Heart left ventricle (tissue), 16 donors: ENCODE results near the gene SHISA5. TPM values are rescaled to one million over a fixed set of nuclear protein-coding genes. Genes with fewer than 3 reads are reported as not detected.

ENCODE experiments used
- ATAC-seq, 4 donors: fragments of 200-7000 bp; cut with Tn5 transposase; one replicate each; pipeline ENCODE4 v1.9.1; 2020 to 2022; ENCODE audit warnings: moderate library complexity in 4 of 4, mild to moderate bottlenecking in 3 of 4, moderate number of reproducible peaks in 1 of 4
- DNase-seq, 5 donors: peaks; one replicate each; pipeline ENCODE4 v3.0.0-alpha.2; 2020
- H3K27ac ChIP-seq, 12 donors: fragments of 200-600 bp; sonication (generic) in 4 of 12; one replicate each; pipeline versions ENCODE4 v1.5.0 to v1.8.0; 2016 to 2022; ENCODE audit warnings: mild to moderate bottlenecking in 2 of 12
- H3K27me3 ChIP-seq, 9 donors: fragments of 200-600 bp; sonication (generic) in 2 of 9; one replicate each; pipeline versions ENCODE4 v1.5.1 to v1.8.0; 2016 to 2022; ENCODE audit warnings: mild to moderate bottlenecking in 3 of 9
- H3K36me3 ChIP-seq, 9 donors: fragments of 200-600 bp; sonication (generic) in 2 of 9; one replicate each; pipeline versions ENCODE4 v1.5.0 to v1.8.0; 2018 to 2022; ENCODE audit warnings: mild to moderate bottlenecking in 2 of 9
- H3K4me1 ChIP-seq, 12 donors: fragments of 200-600 bp; sonication (generic) in 4 of 12; one replicate each; pipeline versions ENCODE4 v1.5.0 to v1.8.0; 2016 to 2022; ENCODE audit warnings: mild to moderate bottlenecking in 3 of 12
- H3K4me3 ChIP-seq, 12 donors: fragments of 200-600 bp; sonication (generic) in 4 of 12; one replicate each; pipeline versions ENCODE4 v1.5.0 to v1.8.0; 2017 to 2022; ENCODE audit warnings: mild to moderate bottlenecking in 9 of 12, moderate library complexity in 4 of 12
- H3K9me3 ChIP-seq, 12 donors: fragments of 200-600 bp; sonication (generic) in 4 of 12; one replicate each; pipeline versions ENCODE4 v1.5.0 to v1.8.0; 2016 to 2022; ENCODE audit warnings: mild to moderate bottlenecking in 1 of 12
- POLR2A ChIP-seq, 2 donors: fragments of 450-650 bp; IDR thresholded peaks; one replicate each; pipeline ENCODE4 v1.6.1; 2017; ENCODE audit warnings: antibody characterized with exemption in 2 of 2, mild to moderate bottlenecking in 2 of 2, moderate library complexity in 2 of 2
- WGBS, 4 donors: extraction: QIAGEN DNeasy Blood & Tissue Kit in 2 of 4; methylation state at CpG; one replicate each; pipeline versions ENCODE4 v1.1.5 to v1.1.7; 2013 to 2018; 5-methylcytosine and 5-hydroxymethylcytosine counted together
- intact Hi-C, 10 donors: fragments of 100-400 bp; cut with DNase I; formaldehyde crosslinking; loops; one replicate each; pipeline versions ENCODE4 v1.11.1 to v1.14.2; 2022
- polyA plus RNA-seq, 2 donors: library from polyadenylated mRNA; stranded (reverse); fragments of 200-250 nt; gene quantifications; one replicate each; pipeline ENCODE4 v1.2.3, GENCODE V29; 2013
- total RNA-seq, 9 donors: library from RNA; depleted of rRNA in 2 of 9; stranded (reverse); fragments of >200 nt in 2 of 9; fragmentation: NEBNext Ultra II Directional in 3 of 9; extraction: Animal tissue kit (Norgen Biotek cat#: 25700) in 3 of 9; gene quantifications; one replicate each; pipeline versions ENCODE4 v1.1.0 to v1.2.4, GENCODE V29; 2016 to 2023
- TF ChIP-seq, protein P1 (sequence below), 12 donors: fragments of 200-600 bp; sonication (generic) in 4 of 12; IDR thresholded peaks; one replicate each; pipeline versions ENCODE4 v1.5.0 to v1.8.0; 2018 to 2022; ENCODE audit warnings: antibody characterized with exemption in 12 of 12, mild to moderate bottlenecking in 5 of 12
- donor health status: ischemic (EF 13 %, LVEDD 7.1; RV severe dilation, severe dysfunction).
- donor health status: healthy with polysubstance abuse.
- donor health status: DM: no; HTN: yes; CAD: no.
- donor health status: DM: no; HTN: no; CAD: no.
- donor health status: ischemic (EF 25% LVEDD 6.9; RV normal size, moderate dysfunction).
- donor health status: ischemic (EF 25% LVEDD 5.7; RV mildly dilated, moderate dysfunction).
- donor health status: healthy.
- donor health status: DM: yes; HTN: yes; CAD: no.
- donor health status: ischemic (EF 35%, LVEDD 5.7; RV mildly dilated, moderate dysfunction).
- donor health status: nonischemic (EF 11% LVEDD 7.7; RV severe dilation, severe dysfunction).
- donor health status: DM: yes; HTN: yes; CAD: no.
- donor health status: PGD.
- donor health status: ischemic (EF 29% LVEDD 5.4; RV normal size, mild dysfunction).
- donor health status: nonischemic (EF 23%, LVEDD 6.1; RV moderate dilation, normal function).

The SHISA5 gene
- total and polyA plus RNA-seq, 11 donors: 25.8 to 124 (median 54.6) TPM

- intact Hi-C loops: loop anchor here in 6 of 10 donors (5.0 to 10.0 kb wide), 3 partner anchors 33 to 166 kb away; partner anchors contain the start of genes SHISA5 (in 4 of the 6) and SLC26A6 (in 1 of the 6)
- 78 to 85% (median 79%) methylated on average over 20 to 29 of the region's 29 CpGs for WGBS, 4 donors
These were observed 34.7 kb downstream of the SHISA5 start for GRCh38 chr3:48469046-48469915.

DNA sequence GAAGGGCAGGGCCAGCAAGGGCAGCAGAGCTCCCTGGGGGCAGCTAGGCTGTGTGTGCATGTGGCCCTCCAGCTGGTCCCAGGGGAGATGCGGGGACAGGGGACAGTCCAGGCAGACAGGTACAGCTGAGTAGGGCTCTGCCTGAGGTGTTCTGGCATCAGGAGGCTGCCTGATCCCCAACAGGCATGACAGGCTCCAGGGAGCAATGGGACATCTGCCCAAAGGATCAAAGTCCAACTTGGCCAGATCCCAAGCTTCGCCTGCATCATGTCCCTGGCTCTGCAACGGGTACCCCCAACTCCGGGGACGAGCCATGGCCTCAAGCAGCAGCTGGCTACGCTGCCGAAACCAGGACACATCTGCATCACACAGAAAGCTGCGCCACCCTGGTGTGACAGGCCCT lies 35.6 kb downstream of the SHISA5 start:
- DNase-seq (no peak), ATAC-seq (no peak)
- Histone ChIP-seq H3K4me1 (peaks cover 17 to 82% (median 74%) of the 10 kb centered on the region in 12 donors), H3K36me3 (peaks cover 0 to 45% (median 19%) of the 10 kb centered on the region in 9 donors), H3K27me3 (no peaks in the 10 kb centered on the region), H3K4me3 (peak overlapping the region in 3 of 12 donors; percentile 6 to 71 (median 64)), H3K9me3 (no peaks in the 10 kb centered on the region), H3K27ac (peak overlapping the region in 11 of 12 donors; percentile 44 to 100 (median 99))
- no peak for TF ChIP-seq POLR2A (IDR thresholded peaks at IDR 0.05)
- TF ChIP-seq, protein P1, sequence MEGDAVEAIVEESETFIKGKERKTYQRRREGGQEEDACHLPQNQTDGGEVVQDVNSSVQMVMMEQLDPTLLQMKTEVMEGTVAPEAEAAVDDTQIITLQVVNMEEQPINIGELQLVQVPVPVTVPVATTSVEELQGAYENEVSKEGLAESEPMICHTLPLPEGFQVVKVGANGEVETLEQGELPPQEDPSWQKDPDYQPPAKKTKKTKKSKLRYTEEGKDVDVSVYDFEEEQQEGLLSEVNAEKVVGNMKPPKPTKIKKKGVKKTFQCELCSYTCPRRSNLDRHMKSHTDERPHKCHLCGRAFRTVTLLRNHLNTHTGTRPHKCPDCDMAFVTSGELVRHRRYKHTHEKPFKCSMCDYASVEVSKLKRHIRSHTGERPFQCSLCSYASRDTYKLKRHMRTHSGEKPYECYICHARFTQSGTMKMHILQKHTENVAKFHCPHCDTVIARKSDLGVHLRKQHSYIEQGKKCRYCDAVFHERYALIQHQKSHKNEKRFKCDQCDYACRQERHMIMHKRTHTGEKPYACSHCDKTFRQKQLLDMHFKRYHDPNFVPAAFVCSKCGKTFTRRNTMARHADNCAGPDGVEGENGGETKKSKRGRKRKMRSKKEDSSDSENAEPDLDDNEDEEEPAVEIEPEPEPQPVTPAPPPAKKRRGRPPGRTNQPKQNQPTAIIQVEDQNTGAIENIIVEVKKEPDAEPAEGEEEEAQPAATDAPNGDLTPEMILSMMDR (IDR thresholded peaks at IDR 0.05): no peak
- intact Hi-C loops: loop anchor here in 6 of 10 donors (5.0 to 10.0 kb wide), 3 partner anchors 34 to 166 kb away; partner anchors contain the start of genes SHISA5 (in 4 of the 6) and SLC26A6 (in 1 of the 6)
- WGBS, 4 donors: 44 to 71% (median 61%) methylated on average over 3 to 8 of the region's 8 CpGs

More at GRCh38 chr3:48469046-48469915, 34.7 kb downstream of the SHISA5 start:
- DNase-seq (no peak), ATAC-seq (no peak)
- H3K9me3 ChIP-seq: no peaks in the 10 kb centered on the region
- H3K27me3 ChIP-seq: no peaks in the 10 kb centered on the region
- H3K4me1 ChIP-seq: peaks cover 17 to 90% (median 78%) of the 10 kb centered on the region in 12 donors
- H3K4me3 ChIP-seq: peak overlapping the region in 1 of 12 donors; percentile 11
- peak overlapping the region in 9 of 12 donors; percentile 9 to 100 (median 92) for H3K27ac ChIP-seq
- peaks cover 0 to 45% (median 19%) of the 10 kb centered on the region in 9 donors for H3K36me3 ChIP-seq
- TF ChIP-seq POLR2A (IDR thresholded peaks at IDR 0.05): no peak
- TF ChIP-seq, protein P1 (IDR thresholded peaks at IDR 0.05): no peak

- H3K36me3 ChIP-seq: peaks cover 0 to 45% (median 19%) of the 10 kb centered on the region in 9 donors
- TF ChIP-seq, protein P1 (IDR thresholded peaks at IDR 0.05): no peak
- TF ChIP-seq POLR2A (IDR thresholded peaks at IDR 0.05): no peak
- peaks cover 17 to 79% (median 71%) of the 10 kb centered on the region in 12 donors for H3K4me1 ChIP-seq
These were observed 36.3 kb downstream of the SHISA5 start for GRCh38 chr3:48467473-48468267.

More at GRCh38 chr3:48467473-48468267, 36.3 kb downstream of the SHISA5 start:
- no peak for DNase-seq
- Histone ChIP-seq H3K4me3 (peak overlapping the region in 10 of 12 donors; percentile 29 to 84 (median 65)), H3K9me3 (no peaks in the 10 kb centered on the region), H3K27ac (peak overlapping the region; percentile 92 to 100 (median 99)), H3K27me3 (no peaks in the 10 kb centered on the region)
- intact Hi-C loops: loop anchor here in 6 of 10 donors (5.0 to 10.0 kb wide), 3 partner anchors 35 to 167 kb away; partner anchors contain the start of genes SHISA5 (in 4 of the 6) and SLC26A6 (in 1 of the 6)
- 58 to 67% (median 60%) methylated on average over 6 to 7 of the region's 7 CpGs for WGBS, 4 donors
- no peak for ATAC-seq
